Measurements from ENCODE around the gene KRTAP16-1.

DNA sequence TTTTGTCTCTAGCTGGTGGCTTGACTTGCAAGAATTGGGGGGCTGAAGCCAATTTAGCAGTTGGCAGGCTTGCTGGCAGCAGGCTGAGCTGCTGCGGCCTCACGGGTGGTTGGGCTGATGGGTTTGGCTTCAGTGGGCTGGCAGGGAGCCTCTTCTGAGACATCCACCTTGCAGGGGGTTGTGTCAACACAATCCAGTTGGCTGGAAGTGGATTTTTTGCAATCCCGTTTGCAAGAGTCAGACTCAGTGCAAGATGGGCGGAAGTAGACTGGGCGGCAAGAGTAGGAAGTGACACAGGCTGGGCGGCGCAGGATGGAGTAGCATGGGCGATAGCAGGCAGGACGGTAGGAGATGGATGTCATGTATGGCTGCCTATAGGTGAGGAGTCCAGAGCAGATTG is 1.5 kb downstream of the KRTAP16-1 start:
- TF ChIP-seq EZH2 (IDR thresholded peaks at IDR 0.05; ENCODE audit: borderline replicate concordance, insufficient read depth, low read length, poor library complexity, severe bottlenecking) = no peak
- no peak for TF ChIP-seq CTCF (IDR thresholded peaks at IDR 0.05; ENCODE audit: poor library complexity, severe bottlenecking)
- TF ChIP-seq POLR2AphosphoS5 (IDR thresholded peaks at IDR 0.05) = no peak
- TF ChIP-seq SMC3 (conservative IDR thresholded peaks at IDR 0.05; ENCODE audit: poor library complexity) = no peak
- no peak for TF ChIP-seq REST (IDR thresholded peaks at IDR 0.05; ENCODE audit: borderline replicate concordance)
- no peak for TF ChIP-seq RAD21 (conservative IDR thresholded peaks at IDR 0.05)

Measured in neural cell (in vitro differentiated cells).